Tibial artery (tissue), 4 donors: ENCODE measurements around the gene GP5.
A peak's percentile ranks its signal among the peaks of the same experiment; 100 is the strongest.

ENCODE experiments used
- DNase-seq, 2 donors: peaks; one replicate each; pipeline ENCODE4 v3.0.0-alpha.2; 2019
- H3K27ac ChIP-seq, 2 donors: fragments of 200-600 bp; sonication (generic) in 1 of 2; 1 replicate in 1 of 2; 2 replicates in 1 of 2; pipeline ENCODE4 v1.5.1; 2018 to 2019; ENCODE audit warnings: mild to moderate bottlenecking in 1 of 2
- H3K27me3 ChIP-seq, 2 donors: fragments of 200-600 bp; sonication (generic) in 1 of 2; one replicate each; pipeline versions ENCODE4 v1.5.1 to v1.6.0; 2016 to 2019
- H3K36me3 ChIP-seq, 3 donors: fragments of 200-600 bp; sonication (generic) in 2 of 3; one replicate each; pipeline ENCODE4 v1.5.1; 2016 to 2019; ENCODE audit warnings: mild to moderate bottlenecking in 2 of 3
- H3K4me1 ChIP-seq, 4 donors: fragments of 200-600 bp; sonication (generic) in 2 of 4; 1 replicate in 3 of 4; 2 replicates in 1 of 4; pipeline ENCODE4 v1.5.1; 2016 to 2019
- H3K4me3 ChIP-seq, 2 donors: fragments of 200-600 bp; sonication (generic) in 1 of 2; 1 replicate in 1 of 2; 2 replicates in 1 of 2; pipeline ENCODE4 v1.5.1; 2018 to 2019; ENCODE audit warnings: mild to moderate bottlenecking in 2 of 2
- H3K9me3 ChIP-seq, 3 donors: fragments of 200-600 bp; sonication (generic) in 1 of 3; one replicate each; pipeline ENCODE4 v1.5.1; 2016 to 2019
- intact Hi-C: fragments of 100-400 bp; cut with DNase I; formaldehyde crosslinking; loops from one replicate; pipeline ENCODE4 v1.15.0; 2023; ENCODE audit warnings: low total_unique reads
- TF ChIP-seq, protein P1 (sequence below), 2 experiments: fragments of 200-600 bp in 1 of 2; fragments of 450-650 bp in 1 of 2; IDR thresholded peaks; one replicate each; pipeline ENCODE4 v1.5.1; 2017 to 2019; ENCODE audit warnings: antibody characterized with exemption in 2 of 2, mild to moderate bottlenecking in 1 of 2, moderate library complexity in 1 of 2

The GP5 gene

DNA sequence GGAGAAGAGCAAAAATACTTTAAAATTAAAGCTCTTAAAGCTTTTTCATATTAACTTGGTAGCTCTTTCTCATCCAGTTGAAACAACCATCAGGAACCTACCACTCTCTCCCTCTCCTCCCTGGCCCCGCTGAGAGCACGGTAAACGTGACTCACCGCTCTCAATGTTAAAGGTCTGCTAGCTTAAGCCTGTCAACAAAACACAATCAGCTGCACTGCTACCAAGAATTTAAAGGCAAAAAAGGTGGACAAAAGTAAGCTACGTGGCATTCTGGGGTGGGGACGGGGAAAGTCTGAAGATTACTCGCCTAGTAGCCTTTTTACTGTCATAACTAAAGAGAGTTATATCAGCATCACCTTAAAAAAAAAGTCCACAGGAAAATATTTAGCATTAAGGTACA is 8.4 kb upstream of the GP5 start:
- H3K9me3 ChIP-seq, result no peaks in the 10 kb centered on the region
- no peak overlapping the region for H3K4me3 ChIP-seq
- H3K27ac ChIP-seq, result no peak overlapping the region
- no peaks in the 10 kb centered on the region for H3K4me1 ChIP-seq
- intact Hi-C loops, result loop anchor here (10.0 kb wide), 1 partner anchor 73 kb away; no protein-coding TSS in a partner anchor
- TF ChIP-seq, protein P1, sequence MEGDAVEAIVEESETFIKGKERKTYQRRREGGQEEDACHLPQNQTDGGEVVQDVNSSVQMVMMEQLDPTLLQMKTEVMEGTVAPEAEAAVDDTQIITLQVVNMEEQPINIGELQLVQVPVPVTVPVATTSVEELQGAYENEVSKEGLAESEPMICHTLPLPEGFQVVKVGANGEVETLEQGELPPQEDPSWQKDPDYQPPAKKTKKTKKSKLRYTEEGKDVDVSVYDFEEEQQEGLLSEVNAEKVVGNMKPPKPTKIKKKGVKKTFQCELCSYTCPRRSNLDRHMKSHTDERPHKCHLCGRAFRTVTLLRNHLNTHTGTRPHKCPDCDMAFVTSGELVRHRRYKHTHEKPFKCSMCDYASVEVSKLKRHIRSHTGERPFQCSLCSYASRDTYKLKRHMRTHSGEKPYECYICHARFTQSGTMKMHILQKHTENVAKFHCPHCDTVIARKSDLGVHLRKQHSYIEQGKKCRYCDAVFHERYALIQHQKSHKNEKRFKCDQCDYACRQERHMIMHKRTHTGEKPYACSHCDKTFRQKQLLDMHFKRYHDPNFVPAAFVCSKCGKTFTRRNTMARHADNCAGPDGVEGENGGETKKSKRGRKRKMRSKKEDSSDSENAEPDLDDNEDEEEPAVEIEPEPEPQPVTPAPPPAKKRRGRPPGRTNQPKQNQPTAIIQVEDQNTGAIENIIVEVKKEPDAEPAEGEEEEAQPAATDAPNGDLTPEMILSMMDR (IDR thresholded peaks at IDR 0.05), result no peak
- H3K36me3 ChIP-seq, result peaks cover 23 to 51% (median 39%) of the 10 kb centered on the region in 3 donors
- no peak for DNase-seq
- H3K27me3 ChIP-seq, result no peaks in the 10 kb centered on the region

GRCh38 chr3:194405766-194406165 is 6.7 kb upstream of the GP5 start:
- Histone ChIP-seq H3K4me1 (no peaks in the 10 kb centered on the region), H3K4me3 (no peak overlapping the region), H3K9me3 (no peaks in the 10 kb centered on the region), H3K27ac (no peak overlapping the region), H3K36me3 (peaks cover 15 to 35% (median 30%) of the 10 kb centered on the region in 3 donors), H3K27me3 (no peaks in the 10 kb centered on the region)
- DNase-seq, result no peak
- TF ChIP-seq, protein P1 (IDR thresholded peaks at IDR 0.05), result no peak
- intact Hi-C loops, result loop anchor here (10.0 kb wide), 1 partner anchor 71 kb away; no protein-coding TSS in a partner anchor

DNA sequence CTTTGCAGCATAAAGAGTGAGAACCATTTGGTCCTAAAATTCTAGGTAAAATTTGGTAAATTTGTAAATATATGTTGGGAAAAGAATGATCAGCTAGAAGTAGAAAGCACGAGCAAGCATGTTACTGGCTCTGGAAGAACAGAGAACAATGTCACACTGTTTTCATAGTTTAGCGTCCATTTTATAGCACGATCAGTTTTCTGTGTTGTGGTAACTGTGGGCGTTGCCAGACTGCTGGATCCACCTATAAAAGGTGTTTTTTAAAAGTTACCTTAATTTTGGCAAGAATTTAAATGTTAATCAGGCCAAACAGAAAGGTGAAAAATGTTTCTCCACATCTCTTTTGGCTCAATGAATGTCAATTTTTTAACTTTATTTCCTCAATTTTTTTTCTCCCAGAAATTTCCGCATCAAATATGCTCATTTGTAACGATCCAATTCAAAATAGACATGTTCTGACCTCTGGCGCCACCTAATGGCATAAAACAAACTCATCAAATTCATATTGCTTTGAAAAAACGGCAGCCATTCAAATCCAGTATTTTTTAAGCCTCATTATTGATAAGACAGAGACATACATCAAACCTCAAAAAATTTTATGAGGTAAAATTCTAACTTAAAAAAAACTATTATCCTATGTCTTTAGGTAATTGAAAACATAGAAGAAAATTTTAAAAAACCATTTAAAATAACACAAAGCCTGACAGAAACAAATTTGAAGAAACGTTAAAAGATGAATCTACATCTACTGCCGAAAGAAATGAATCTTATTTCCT is 5.5 kb upstream of the GP5 start:
- no peaks in the 10 kb centered on the region for H3K4me1 ChIP-seq
- DNase-seq, result no peak
- TF ChIP-seq, protein P1 (IDR thresholded peaks at IDR 0.05), result peak; percentile 55 to 62
- no peak overlapping the region for H3K27ac ChIP-seq
- H3K27me3 ChIP-seq, result no peaks in the 10 kb centered on the region
- peaks cover 15 to 30% (median 29%) of the 10 kb centered on the region in 3 donors for H3K36me3 ChIP-seq
- H3K9me3 ChIP-seq, result no peaks in the 10 kb centered on the region
- intact Hi-C loops, result loop anchor here (10.0 kb wide), 1 partner anchor 70 kb away; no protein-coding TSS in a partner anchor
- H3K4me3 ChIP-seq, result no peak overlapping the region

- no peak overlapping the region for H3K27ac ChIP-seq
- peaks cover 0 to 12% of the 10 kb centered on the region in 2 donors for H3K27me3 ChIP-seq
- DNase-seq, result peak in 1 of 2 donors; percentile 37
- intact Hi-C loops, result loop anchor here (10.0 kb wide), 1 partner anchor 67 kb away; no protein-coding TSS in a partner anchor
- H3K4me1 ChIP-seq, result peaks cover 0 to 16% (median 13%) of the 10 kb centered on the region in 4 donors
- no peaks in the 10 kb centered on the region for H3K9me3 ChIP-seq
- peaks cover 7 to 20% (median 10%) of the 10 kb centered on the region in 3 donors for H3K36me3 ChIP-seq
- TF ChIP-seq, protein P1 (IDR thresholded peaks at IDR 0.05), result no peak
- no peak overlapping the region for H3K4me3 ChIP-seq
Observed at GRCh38 chr3:194401868-194402329, 2.8 kb upstream of the GP5 start.

DNA sequence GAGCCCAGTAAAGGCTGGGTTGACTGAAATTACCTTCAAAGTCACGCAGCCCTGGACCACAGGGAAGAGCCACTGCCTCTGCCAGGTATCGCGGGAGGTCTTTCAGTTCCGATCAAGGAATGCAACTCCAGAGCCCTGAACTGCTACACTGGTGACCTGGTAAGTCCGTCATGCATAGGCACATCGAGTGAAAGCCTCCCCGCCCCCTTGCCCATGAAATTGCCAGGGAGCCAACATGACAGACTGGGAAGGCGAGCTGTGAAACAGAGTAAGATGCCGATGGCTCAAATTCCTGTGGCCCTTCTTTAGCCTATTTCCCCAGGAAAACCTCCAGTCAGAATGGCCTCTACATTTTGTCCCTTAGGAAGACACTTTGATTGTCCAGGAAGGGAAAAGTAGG is 2.3 kb upstream of the GP5 start:
- H3K27ac ChIP-seq, result no peak overlapping the region
- H3K27me3 ChIP-seq, result peaks cover 0 to 18% of the 10 kb centered on the region in 2 donors
- no peaks in the 10 kb centered on the region for H3K9me3 ChIP-seq
- no peak overlapping the region for H3K4me3 ChIP-seq
- H3K4me1 ChIP-seq, result peaks cover 0 to 22% (median 17%) of the 10 kb centered on the region in 4 donors
- peak in 1 of 2 donors; percentile 44 for DNase-seq
- TF ChIP-seq, protein P1 (IDR thresholded peaks at IDR 0.05), result no peak
- H3K36me3 ChIP-seq, result peaks cover 7 to 18% (median 10%) of the 10 kb centered on the region in 3 donors
- intact Hi-C loops, result loop anchor here (10.0 kb wide), 1 partner anchor 67 kb away; no protein-coding TSS in a partner anchor
